AG10803 (cell line): Measurements from ENCODE around the gene TMEM217.

Experiments used
- DNase-seq: peaks from one replicate; pipeline ENCODE4 v3.0.0; 2010; ENCODE audit warnings: low read depth
- H3K4me3 ChIP-seq: 2 replicates; pipeline ENCODE4 v1.5.1; 2011; ENCODE audit warnings: mild to moderate bottlenecking, low read length, control low read depth
- TF ChIP-seq, protein P1 (sequence below): conservative IDR thresholded peaks from 2 replicates; pipeline ENCODE4 v1.5.1; 2011; ENCODE audit warnings: mild to moderate bottlenecking, low read length, control low read depth, inconsistent platforms

TMEM217 gene

DNA sequence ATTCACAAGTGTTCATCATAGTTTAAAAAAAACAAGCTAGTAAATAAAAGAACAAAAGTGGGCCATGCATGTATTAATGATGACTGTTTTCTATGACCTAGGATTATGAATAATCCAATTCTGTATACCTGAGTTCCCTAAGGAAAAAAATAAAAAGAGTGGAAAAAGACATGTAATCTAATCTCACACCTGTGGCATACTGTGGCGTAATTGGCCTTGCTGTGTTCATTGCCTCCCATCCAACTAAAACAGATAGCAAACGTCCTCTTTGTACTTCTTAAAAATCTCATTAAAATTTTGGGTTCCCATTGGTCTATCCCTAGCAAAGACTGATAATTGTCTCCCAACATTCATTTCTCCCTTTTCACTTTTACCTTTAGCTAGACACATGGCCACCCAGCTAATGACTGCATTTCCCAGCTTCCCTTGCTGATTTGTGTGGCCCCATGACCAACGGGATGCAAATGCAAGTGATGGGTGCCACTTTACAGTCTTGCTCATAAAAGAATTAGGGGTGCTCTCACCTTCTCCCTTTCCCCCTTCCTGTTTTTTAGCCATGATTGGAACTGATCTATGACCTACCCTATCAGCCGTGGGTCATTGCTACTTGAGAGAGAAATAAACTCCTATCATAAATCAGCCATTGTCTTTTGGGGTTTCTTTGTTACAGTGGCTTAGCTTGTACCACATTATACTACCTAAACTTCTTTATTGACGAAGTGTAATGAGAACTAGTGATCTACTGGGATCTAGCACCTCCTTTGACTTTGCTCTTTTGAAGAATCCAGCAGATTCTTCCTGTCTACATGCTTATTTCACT lies 32.4 kb downstream of the TMEM217 start:
- H3K4me3 ChIP-seq: no peak overlapping the region
- DNase-seq: no peak
- TF ChIP-seq, protein P1, sequence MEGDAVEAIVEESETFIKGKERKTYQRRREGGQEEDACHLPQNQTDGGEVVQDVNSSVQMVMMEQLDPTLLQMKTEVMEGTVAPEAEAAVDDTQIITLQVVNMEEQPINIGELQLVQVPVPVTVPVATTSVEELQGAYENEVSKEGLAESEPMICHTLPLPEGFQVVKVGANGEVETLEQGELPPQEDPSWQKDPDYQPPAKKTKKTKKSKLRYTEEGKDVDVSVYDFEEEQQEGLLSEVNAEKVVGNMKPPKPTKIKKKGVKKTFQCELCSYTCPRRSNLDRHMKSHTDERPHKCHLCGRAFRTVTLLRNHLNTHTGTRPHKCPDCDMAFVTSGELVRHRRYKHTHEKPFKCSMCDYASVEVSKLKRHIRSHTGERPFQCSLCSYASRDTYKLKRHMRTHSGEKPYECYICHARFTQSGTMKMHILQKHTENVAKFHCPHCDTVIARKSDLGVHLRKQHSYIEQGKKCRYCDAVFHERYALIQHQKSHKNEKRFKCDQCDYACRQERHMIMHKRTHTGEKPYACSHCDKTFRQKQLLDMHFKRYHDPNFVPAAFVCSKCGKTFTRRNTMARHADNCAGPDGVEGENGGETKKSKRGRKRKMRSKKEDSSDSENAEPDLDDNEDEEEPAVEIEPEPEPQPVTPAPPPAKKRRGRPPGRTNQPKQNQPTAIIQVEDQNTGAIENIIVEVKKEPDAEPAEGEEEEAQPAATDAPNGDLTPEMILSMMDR: no peak

DNA sequence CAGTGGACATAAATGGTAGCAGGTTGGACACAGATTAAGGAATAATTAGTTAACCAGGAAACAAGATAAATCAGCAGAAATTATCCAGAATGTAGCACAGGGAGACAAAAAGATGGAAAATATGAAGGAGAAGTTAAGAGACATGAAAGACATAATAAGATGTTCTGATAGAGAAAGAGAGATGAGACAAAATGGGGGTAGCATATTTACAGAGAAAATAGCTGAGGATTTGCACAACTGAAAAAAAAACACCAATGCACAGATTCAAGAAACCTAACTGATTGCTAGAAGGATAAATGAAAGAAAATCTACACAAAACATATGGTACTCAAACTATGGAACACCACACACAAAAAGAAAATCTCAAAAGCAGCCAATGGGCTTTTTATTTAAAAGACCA lies 35.0 kb downstream of the TMEM217 start:
- H3K4me3 ChIP-seq: peak overlapping the region; percentile 69
- TF ChIP-seq, protein P1: no peak
- DNase-seq: no peak

DNA sequence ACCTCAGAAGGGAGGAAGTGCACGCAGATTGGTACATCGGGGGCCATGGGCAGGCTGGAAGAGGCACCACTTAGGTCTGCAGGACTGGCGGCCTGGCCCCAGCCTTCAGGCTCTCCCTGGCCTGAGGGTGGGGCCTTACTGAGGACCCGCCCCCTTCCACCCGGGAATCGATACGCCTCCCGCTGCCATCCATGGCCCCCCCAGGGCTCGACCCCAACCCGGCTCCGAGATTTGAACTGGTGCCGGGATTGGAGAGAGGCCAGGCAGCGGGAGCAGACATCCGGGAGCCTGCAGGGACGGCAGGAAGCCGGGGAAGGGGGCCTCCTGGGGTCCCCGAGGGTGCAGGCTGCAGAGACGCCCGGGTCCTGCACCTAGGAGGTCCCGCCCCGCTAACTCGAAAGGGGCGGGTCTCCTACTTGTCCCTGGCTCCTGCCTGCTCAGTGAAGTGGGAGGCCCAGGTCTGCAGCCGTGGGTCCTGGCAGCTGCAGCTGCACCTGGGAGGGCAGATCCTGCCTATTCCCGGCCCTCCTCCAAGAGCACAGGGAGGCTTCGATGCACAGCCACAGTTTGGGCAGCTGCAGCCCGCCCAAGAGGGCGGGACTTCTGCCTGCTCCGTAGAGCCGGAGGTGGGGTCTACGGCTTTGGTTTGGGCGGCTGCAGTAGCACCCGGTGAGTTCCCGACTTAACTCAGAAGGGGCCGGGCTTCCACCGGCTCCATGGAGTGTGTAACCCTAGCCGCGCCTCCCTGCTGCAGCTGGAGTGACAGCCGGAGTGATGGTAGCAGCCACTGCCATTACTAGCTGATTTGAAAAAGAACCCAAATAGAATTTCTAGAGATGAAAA lies 35.6 kb downstream of the TMEM217 start:
- TF ChIP-seq, protein P1: no peak
- peak overlapping the region; percentile 69 for H3K4me3 ChIP-seq
- DNase-seq: peak; percentile 64

DNA sequence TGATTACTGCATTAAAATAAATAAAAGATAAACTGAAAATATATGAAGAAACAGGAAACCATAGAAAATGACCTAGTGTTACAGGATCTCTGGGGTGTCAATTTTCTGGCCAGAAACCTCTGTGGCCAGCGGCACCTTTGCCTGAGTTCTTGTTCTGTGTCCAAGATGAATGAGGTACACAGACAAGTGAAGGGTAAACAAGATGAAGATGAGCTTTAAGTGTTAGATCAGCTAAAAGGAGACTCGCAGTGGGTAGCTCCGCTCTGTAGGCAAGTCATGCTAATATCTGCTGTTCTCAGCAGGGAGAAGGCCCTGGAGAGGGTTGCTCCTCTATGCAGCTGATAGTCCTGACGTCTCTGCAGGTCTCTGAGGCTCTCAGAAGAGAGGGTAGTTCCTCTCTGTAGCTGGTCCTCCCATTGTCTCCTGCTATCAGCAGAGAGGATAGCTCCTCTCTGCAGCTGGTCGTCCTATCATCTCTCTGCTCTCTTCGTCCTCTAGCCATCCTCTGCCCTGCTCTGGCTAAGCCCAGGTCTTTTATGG lies 36.3 kb downstream of the TMEM217 start:
- TF ChIP-seq, protein P1: no peak
- DNase-seq: no peak
- peak overlapping the region; percentile 69 for H3K4me3 ChIP-seq

DNA sequence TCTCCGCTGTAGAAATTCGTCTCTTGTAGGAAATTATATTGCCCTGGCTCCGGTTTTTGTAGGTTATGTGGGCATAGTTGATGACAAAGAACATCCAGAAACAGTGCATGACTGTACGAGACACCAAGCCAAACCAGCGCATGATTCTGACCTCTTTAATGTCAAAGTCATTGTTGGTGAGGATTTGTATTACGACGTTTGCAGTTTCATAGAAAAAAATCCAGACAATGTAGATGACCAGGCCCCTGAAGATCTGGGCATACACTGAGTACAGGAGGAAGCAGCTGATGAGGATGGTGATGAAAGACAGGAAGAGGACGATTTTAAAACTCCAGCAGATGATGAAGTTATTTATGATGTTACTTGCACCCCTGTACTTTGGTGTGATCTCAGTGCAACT lies 39.4 kb downstream of the TMEM217 start:
- DNase-seq: no peak
- TF ChIP-seq, protein P1: no peak
- H3K4me3 ChIP-seq: no peak overlapping the region

DNA sequence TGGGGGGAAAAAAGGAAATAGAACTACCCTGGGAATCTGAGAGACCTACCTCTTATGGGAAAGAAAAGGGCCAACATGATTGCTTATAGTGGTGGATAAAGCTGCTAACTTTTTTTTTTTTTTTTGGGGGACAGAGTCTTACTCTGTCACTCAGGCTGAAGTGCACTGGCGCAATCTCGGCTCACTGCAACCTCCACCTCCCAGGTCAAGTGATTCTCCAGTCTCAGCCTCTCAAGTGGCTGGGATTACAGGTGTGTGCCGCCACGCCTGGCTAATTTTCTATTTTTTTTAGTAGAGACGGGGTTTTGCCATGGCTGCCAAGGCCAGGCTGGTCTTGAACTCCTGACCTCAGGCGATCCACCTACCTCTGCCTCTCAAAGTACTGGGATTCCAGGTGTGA lies 39.9 kb downstream of the TMEM217 start:
- no peak overlapping the region for H3K4me3 ChIP-seq
- TF ChIP-seq, protein P1: no peak
- no peak for DNase-seq
